Renal cortex interstitium (tissue), 11 donors: ENCODE measurements around the gene MOSPD3. TPM values are rescaled to one million over a fixed set of nuclear protein-coding genes. Genes with fewer than 3 reads are reported as not detected.

Source experiments
- DNase-seq, 11 donors: peaks; one replicate each; pipeline ENCODE4 v3.0.0-alpha.2; 2013; ENCODE audit warnings: low read depth in 9 of 11, low spot score in 4 of 11; ENCODE audit errors: extremely low read depth in 1 of 11
- polyA plus RNA-seq, 3 donors: library from polyadenylated mRNA; unstranded; fragments of 120-200 nt; gene quantifications; one replicate each; pipeline ENCODE4 v1.2.1, GENCODE V29; 2013; ENCODE audit not compliant: insufficient read length in 3 of 3

MOSPD3 gene
- polyA plus RNA-seq, 3 donors, result 20.6 to 31.9 (median 28.8) TPM

- no peak for DNase-seq
Measured at GRCh38 chr7:100606313-100606712, 6.0 kb upstream of the MOSPD3 start.

- no peak for DNase-seq
Measured at GRCh38 chr7:100607111-100607510, 5.2 kb upstream of the MOSPD3 start.

GRCh38 chr7:100609958-100610357 lies 2.4 kb upstream of the MOSPD3 start:
- DNase-seq, result no peak

- no peak for DNase-seq
Measured at GRCh38 chr7:100612730-100613390, 520 bp downstream of the MOSPD3 start.

- no peak for DNase-seq
Measured at GRCh38 chr7:100613412-100614175, 1.3 kb downstream of the MOSPD3 start.

- DNase-seq, result no peak
Measured at GRCh38 chr7:100614308-100614861, 2.0 kb downstream of the MOSPD3 start.

- DNase-seq, result no peak
Measured at GRCh38 chr7:100620239-100620638, 7.9 kb downstream of the MOSPD3 start.

- DNase-seq, result no peak
Measured at GRCh38 chr7:100620804-100621203, 8.5 kb downstream of the MOSPD3 start.

- no peak for DNase-seq
Measured at GRCh38 chr7:100621554-100621953, 9.2 kb downstream of the MOSPD3 start.

- no peak for DNase-seq
Measured at GRCh38 chr7:100623951-100624824, 11.8 kb downstream of the MOSPD3 start.

GRCh38 chr7:100626055-100626454 lies 13.7 kb downstream of the MOSPD3 start:
- no peak for DNase-seq

- peak in 2 of 11 donors; percentile 56 to 68 for DNase-seq
Measured at GRCh38 chr7:100626530-100627237, 14.3 kb downstream of the MOSPD3 start.

GRCh38 chr7:100627238-100627549 lies 14.9 kb downstream of the MOSPD3 start:
- no peak for DNase-seq

GRCh38 chr7:100629117-100629716 lies 16.9 kb downstream of the MOSPD3 start:
- no peak for DNase-seq

GRCh38 chr7:100630066-100630465 lies 17.7 kb downstream of the MOSPD3 start:
- DNase-seq, result no peak

GRCh38 chr7:100632951-100633717 lies 20.8 kb downstream of the MOSPD3 start:
- no peak for DNase-seq

GRCh38 chr7:100639995-100640516 lies 27.7 kb downstream of the MOSPD3 start:
- DNase-seq, result no peak
